ENCODE measurements around the gene ATP6V1C2.
"Not testable (repeated sequence)": the region's sequence is repeated elsewhere in the genome, so short reads cannot be mapped to it uniquely, and the experiment has no call there.

ATP6V1C2 gene

DNA sequence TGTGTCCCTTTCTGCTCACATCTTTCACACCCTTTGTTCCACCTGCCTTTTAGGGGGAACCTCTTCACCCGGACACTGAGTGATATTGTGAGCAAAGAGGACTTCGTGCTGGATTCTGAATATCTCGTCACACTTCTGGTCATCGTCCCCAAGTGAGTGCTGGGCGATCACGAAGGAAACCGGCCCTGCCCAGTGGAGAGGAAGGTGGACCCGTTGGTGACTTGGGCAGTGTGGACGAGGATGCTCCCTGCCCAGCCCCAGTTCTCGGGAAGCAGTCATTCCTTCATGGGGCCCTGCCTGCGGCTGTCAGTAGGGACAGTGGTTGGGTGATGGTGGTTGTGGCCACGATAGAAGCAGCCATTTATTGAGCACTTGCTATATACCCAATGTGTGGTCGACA, 50.4 kb downstream of the ATP6V1C2 start:
- DNase-seq: no peak

DNA sequence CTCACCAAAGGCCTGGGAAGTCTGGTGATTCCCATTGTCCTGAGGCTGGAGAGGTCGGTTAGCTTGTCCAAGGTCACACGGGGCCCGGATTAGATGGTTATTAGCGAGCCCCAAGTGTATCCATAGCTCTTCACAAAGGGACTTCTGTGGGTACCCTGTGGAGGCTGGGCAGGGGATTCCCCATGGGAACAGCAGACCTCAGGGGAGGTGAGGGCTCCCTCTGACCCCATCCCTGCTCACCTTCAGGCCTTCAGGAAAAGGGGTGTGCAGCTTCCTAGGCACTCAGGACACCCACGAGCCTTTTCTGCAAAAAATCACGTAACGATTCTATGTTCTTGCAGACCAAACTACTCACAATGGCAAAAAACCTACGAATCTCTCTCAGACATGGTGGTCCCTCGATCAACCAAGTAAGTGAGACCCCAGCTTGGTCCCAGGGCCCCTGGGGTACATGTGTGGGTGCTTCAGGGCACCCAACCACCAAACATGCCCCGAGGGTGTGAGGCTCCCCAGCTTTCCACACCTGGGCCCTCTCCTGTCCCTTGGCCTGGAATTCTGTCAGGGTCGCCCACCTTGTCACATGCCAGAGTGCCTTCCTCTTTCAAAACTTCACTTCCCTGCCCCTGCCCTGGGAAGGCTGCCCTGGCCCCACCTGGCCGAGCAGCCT, 50.9 kb downstream of the ATP6V1C2 start:
- DNase-seq: no peak

DNA sequence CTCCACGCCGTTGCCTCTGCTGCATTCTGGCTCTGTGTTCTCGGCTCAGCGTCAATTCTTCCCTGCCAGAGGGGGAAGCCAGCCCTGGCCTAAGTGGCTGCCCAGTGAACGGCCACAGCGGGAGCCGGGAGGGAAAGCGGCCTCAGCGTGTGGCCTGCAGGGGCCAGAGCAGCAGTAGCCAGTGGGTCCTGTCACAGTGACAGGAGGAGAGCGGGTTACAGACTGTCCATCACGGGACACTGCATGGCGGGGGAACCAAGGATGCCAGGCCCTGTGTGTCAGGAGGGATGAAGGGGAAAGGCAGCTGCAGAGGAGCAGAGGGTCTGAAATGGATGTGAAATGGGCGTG, 51.4 kb downstream of the ATP6V1C2 start:
- DNase-seq: no peak

DNA sequence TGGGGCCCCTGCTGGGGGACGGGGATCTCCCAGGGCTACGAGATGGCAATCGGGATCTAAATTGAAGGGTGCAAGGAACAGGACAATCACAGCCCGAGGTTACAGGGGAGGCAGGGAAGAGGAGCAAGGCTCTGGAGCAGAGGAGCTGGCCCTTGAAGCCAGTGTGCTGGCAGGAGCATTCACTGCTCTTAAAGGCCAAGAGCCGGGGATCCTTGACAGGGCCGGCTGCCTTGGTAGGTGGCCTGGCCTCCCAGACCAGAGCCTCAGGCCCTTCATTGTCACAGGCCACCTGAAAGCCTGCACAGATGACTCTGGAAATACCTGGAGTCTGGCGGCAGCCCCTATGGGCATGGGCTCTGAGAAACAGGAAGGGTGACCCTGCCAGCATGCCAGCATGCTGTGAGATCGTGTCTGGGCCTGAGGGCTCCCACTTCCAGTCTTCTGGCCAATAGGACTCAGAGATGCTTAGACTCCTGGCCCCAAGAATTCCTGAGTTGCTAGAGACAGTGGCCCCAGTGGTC, 52.5 kb downstream of the ATP6V1C2 start:
- DNase-seq: no peak

DNA sequence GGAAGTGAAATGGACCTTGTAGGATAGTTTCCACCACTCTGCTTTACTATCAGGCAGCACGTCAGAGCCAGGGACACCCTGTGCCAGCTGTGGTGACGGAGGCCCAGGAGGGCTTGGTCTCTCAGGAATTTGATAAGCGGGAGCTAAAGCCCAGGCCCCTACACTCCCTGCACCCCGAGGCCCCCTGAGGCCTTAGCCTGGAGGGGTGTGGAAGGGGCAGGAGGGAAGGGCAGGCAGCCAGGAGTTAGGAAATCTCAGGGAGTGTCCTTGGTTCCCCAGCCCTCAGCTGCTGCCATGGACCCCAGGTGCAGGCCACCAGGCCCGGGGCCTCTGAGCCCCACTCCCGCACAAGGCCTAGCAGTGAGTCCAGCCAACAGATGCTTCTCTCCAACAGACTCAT, 53.0 kb downstream of the ATP6V1C2 start:
- no peak for DNase-seq

DNA sequence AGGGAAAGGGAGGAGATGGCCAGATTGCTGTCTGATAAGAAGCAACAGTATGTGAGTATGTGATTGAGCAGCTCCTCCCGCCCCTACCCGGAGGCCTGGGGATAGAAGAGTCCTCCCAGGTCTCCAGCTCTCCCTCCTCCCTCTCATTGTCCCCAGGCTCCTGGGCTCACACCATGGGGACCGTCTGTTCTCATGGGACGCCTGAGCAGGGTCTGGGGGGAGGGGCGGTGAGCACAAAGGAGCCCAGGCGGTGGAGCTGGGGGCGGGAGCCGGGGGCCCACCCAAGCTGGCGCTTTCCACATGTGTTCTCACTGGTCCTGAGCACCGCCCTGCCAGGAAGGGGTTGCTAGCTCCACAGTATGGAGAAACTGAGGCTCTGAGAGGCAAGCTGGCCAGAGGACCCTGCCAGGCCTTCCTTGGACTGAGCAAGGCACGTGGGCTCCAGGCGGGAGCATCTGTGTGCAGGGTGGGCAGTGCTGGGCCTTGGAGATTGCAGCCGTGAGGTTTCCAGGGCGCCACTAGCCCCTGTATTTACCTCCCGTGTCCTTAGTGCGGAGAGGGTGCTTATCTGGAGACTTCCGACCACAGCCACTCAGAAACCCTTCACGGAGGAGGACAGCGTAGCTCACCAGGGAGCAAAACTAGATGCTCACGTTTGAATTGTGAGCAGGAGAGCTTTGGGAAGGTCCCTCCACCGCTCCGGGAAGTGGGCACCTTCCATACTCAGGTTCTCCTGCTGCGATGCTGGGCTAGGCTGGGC, 53.8 kb downstream of the ATP6V1C2 start:
- no peak for DNase-seq

DNA sequence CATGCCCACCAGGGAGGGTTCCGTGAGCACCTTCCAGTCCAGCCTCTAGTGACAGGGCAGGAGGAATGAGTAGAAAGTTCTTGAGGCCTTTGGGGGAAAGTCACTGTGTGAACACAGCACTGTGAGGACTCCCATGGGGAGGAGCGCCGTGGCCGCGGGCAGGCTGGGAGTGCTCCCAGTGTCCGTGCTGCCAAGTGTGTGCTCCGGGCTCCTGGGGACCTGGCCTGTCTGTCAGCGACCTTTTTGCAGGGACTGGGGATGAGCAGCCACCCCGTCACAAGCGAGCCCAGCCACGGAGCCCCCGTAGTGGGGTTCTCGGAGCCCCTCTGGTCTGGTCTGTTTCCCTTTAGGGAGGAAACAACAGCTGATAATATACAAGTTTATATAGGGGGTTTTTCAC, 54.4 kb downstream of the ATP6V1C2 start:
- no peak for DNase-seq

DNA sequence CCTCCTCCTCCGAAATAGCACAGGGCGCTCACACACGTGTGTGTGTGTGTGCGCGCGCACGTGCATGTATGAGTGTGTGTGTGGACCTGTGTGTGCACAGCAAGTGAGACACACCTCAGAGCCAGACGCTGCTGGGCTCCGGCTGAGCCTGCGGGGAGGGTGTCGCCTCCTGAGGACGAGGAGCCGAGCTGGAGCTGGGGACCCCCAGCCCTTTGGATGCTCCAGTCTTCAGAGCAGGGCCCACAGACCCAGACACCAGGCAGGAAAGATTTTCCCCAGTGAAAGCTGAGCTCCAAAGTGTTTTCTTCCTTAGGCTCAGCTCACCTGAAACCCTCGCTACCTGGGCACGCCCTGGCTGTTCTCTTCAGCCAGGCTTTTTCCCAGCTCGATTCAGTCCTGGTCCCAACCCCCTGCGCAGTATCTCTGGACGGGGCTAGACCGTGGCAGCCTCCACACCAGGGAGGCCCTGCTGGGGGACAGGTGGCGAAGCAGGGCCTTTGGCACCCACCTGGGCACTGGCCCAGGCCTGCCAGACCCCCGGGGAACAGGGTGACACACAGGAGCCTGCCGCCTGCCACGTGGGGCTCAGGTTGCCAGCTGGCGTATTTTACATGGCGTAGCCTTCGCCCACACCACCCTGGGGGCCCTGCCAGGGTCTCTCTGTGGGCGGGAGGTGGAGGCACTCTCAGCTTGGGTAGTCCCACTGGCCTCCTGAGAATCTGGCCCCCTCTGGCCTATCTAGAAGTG, 55.0 kb downstream of the ATP6V1C2 start:
- no peak for DNase-seq

DNA sequence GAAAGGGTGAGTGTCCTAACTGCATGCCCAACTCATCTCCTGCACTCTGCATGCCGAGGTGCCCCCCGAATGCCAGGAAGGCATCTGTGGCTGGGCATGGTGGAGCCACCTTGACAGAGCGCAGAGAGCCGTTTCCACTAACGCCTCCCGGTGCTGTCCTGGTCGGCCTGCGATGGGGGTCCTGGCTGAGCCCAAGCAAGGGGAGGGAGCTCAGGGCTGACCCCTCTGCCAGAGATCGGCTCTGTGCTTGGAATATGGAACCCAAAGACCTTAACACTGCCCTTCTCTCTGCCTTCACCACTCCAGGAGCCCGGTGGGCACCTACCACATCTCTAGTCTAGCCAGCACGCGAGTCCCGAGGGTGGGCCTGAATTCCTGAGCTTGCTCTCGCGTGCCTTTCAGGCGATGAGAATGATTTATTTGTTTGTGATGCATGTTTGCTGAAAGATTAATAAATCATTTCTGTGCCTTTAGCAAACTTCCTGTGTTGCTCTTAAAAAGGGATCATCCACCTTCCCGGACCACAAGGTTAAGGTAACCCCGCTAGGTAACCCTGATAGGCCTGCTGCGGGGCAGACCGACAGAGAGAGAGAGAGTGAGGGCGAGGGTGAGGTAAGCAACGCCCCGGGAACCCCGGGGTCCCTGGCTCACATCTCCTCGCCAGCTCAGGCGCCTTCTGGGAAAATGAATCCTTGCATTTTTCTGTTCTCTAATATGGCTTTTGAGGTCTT, 55.8 kb downstream of the ATP6V1C2 start:
- DNase-seq: no peak

DNA sequence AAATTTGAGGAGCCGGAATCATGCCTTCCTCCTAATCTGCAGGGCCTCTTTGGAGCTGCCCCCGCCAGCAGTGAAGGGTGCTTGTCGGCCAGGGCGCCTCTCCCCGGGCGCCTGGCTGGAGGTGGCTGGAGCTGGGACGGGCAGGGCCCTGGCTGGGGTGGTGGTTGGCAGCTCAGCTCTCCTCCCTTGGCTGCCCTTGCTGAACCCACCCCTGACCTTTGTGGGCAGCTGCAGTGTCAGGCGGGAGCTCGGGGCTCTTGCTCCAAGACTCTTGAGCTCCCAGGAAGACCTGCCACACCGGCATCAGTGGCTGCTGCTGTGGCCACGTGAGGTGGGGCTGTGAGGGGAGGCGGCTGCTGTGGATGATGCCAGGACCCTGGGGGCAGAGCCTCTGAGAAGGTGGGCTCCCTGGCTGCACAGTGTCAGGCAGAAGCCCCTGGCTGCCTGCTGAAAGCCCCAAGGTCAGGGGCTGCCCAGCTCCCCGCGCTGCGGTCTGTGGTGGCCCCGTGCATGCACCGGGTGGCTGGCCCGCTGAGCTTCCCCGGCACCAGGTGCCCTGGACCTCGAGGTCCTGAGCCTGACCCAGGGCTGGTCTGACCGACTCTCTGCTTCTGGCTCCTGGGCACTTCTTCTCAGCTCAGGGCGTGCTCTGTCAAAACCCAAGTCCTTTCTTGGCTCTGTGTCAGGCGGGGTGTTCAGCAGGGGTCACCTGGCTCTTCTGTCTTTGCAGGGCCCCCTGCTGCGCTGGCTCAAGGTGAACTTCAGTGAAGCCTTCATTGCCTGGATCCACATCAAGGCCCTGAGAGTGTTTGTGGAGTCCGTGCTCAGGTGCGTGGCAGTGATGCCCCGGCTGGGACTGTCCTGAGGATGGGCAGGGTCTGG, 56.7 kb downstream of the ATP6V1C2 start:
- DNase-seq: no peak

DNA sequence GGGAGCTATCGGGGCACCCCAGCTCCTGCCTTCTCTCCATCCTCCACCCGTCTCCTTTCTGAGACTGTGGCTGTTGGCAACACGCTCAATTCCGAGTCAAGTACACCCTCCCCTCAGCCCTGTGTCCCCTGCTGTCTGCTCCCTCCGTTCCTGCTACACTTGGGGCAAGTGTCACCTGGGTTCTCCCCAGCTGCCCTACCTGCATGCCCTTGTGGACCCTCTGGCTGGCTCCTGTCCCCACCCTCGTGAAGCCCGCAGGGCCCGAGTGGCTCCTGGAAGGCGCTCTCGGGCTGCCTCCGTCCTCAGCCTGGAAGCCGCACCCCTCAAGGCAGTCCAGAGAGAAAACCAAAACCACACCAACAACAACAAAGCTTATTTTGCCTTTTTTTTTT, 57.3 kb downstream of the ATP6V1C2 start:
- DNase-seq: no peak

DNA sequence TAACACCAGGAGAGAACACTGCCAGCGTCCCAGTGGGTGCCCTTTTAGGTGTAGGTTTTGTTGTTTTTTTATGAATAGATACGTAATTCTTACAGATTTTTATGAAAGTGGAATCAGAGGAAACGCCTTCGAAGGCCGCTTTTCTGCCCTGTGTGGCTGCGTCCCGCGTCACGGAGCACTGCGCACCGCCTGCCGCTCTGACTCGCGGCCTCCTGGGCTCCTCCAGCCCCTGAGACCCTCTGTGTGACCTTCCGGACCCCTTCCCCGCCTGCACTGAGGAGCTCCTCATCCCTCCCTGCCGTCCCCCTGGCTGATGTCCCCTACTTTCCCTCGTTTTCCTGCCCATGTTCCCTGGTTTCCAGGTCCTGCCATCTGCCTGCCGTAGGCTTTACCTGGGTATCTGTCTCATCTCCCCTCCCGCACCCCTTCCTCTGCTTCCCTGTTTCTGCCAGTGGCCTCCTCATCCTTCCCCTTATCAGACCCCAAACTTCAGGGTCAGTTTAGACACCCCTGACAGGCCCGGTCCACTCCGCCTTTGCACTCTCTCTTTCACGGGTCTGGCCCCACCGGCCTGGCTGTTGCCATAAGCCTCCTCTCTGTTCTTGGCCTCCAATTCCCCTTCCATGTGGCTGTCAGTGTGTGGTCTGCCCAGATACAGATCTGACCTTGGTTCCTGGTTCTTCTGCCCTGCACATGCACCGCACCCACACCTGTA, 58.5 kb downstream of the ATP6V1C2 start:
- no peak for DNase-seq

DNA sequence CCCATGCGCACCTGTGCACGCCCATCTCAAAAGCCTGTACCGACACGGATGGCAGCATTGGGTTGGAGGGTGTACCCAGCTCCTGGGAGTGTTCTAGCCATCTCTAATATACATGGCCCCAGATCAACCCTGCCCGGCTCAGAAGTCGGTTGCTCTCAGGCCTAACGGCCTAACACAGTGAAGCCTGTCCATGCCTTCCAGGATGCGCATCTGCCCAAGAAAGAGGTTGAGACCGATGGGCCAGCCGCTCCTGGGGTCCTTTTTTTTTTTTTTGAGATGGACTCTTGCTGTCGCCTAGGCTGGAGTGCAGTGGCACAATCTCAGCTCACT, 59.0 kb downstream of the ATP6V1C2 start:
- no peak for DNase-seq

DNA sequence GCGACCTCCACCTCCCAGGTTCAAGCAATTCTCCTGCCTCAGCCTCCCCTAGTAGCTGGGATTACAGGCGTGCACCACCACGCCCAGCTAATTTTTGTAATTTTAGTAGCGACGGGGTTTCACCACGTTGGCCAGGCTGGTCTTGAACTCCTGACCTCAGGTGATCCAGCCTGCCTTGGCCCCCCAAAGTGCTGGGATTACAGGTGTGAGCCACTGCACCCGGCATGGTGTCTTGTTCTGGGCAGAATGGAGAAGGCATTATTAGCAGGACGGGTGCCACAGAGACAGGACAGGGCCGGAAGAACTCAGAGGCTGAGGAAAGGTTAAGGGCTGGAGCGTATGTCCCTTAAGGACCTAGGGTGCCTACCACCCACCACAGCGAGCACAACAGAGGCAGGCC, 59.4 kb downstream of the ATP6V1C2 start:
- not testable (repeated sequence) for DNase-seq

DNA sequence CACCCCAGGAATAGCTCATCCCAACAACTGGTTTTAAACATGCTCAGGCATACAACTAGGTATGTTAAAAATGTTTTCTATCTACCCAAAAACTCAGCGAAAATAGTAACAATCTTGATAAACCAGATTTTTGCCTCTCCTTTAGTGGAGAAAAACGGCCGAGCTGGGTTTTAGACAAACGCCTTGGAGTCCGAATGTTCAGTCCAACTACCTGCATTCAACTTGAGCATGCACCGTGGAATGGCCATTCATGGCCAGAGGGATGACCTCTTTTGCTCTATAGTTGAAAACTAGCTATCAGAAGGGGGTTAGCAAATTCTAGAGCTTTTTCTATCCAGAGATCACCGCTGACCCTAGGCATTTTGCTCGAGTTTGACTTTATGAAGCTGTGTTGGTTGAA, 60.3 kb downstream of the ATP6V1C2 start:
- DNase-seq: no peak

DNA sequence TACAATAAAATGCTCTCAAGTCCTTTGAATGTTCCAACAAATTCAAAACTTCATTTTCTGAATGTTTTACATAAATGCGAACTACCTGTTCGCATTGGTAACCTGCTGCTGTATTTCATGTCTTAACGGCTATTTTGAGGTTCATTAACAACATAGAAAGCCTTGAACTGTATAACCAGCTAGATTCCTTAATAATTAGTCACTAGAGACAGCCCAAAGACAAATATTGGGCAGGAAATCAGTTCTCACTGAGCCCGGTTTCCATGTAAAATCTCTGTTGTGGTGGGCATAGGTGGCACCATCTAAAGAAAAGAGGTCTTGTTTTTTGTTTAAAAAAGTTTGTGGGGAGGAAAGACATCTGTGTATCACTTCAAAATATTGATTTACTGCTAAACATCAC, 62.0 kb downstream of the ATP6V1C2 start:
- no peak for DNase-seq

DNA sequence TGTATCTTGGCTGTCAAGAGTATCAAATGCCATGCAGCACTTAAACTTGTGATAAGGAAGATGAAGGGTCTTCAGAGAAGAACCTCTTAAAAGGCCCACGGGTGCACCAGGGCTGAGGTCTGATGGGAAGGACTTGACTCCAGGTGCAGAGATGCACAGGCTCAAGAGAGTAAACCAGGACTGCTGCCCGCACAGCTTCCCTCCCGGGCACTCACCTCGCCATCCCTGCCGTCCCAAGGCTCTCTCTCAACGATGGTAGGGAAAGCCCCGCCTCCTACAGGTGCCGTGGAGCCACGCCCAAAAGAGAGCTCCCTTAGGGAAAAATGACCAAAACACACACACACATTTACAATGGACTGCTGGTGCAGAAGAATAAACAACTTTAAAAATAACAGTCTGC, 63.3 kb downstream of the ATP6V1C2 start:
- peak in 1 of 2 experiments; percentile 14 for DNase-seq

DNA sequence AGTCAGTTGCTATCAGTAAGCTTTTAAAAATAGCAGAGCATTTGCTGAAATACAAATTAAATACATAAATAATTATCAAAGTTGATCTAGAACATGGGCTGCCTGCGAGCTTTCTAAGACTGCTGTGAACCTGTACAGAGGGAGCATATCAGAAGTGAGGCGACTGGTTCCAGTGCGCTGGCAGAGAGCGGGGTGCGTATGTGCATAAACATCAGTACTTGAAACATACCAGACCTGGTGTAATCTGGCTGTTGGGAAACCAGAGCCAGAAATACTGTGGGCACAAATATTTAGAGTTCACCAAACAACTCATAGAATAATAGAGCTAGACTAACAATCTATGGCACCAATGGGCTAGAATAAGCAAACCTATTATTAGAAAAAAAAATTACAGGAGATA, 63.8 kb downstream of the ATP6V1C2 start:
- no peak for DNase-seq

DNA sequence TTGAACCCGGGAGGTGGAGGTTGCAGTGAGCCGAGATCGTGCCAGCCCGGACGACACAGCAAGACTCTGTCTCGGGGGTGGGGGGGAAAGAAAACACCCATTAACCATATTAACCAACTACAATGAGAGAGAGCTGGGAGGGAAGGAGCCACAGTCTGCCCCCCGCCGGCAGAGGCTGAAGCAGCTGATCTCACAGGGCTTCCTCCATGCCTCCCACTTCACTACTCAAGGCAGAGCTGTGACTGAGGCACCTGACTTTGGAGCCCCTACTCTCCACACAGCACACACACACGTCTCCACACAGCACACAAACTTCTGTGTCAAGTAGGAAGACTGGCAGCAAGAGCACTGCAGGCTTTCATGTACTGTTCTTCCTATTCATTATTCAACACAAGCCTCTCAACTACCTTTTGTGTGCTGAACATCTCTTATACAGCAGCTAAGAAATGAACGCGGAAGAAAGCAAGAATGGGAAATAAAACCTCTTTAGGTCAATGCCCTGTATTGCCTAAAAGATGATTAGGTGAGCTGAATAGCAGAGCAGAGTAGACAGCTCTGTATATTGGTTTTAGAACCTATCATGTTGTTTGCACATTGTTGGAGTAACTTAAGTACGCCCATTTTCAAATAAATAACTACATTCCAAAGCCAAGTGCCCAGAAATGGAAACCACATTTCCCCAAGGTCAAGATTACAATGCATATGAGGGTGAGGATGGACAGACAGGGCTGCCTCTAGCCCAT, 65.0 kb downstream of the ATP6V1C2 start:
- no peak for DNase-seq

DNA sequence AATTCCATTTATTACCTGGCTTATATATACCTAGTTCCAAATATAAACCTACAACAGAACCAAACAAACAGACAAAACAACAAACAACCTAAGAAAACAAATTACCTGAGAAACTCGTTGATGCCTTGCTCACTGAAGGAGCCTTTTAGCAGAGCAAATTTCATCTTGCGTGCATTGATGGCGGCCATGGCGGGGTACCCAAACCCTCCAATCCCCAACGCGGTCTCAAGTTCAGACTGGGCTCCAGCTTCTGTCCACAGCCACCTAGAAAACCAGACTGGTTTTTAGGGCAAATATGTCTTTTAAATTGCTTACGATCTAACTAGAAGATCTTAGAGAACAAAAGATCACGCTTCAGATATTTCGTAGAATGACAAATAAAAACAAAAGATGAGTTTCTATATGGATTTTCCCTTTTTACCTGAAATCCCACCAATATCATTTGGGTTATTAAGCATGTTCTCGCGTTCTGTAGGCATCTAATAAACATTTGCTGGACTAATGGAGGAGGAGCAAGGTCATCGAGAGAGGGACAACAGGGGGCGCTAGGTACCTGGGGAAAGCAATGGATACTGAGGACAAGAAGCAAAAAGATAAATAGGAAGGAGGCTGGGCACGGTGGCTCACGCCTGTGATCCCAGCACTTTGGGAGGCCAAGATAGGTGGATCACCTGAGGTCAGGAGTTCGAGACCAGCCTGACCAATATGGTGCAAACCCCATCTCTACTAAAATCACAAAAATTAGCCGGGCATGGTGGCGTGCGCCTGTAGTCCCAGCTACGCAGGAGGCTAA, 65.9 kb downstream of the ATP6V1C2 start:
- DNase-seq: peak in 1 of 2 experiments; percentile 49

All from NCI-H526 (cell line).